Heart left ventricle (tissue), 13 donors: ENCODE data around the gene MDFIC2.

Experiments used
- POLR2A ChIP-seq, 2 donors: fragments of 450-650 bp; IDR thresholded peaks; one replicate each; pipeline ENCODE4 v1.6.1; 2017; ENCODE audit warnings: antibody characterized with exemption in 2 of 2, mild to moderate bottlenecking in 2 of 2, moderate library complexity in 2 of 2
- TF ChIP-seq, protein P1 (sequence below), 12 donors: fragments of 200-600 bp; sonication (generic) in 4 of 12; IDR thresholded peaks; one replicate each; pipeline versions ENCODE4 v1.5.0 to v1.8.0; 2018 to 2022; ENCODE audit warnings: antibody characterized with exemption in 12 of 12, mild to moderate bottlenecking in 5 of 12
- donor health status: ischemic (EF 13 %, LVEDD 7.1; RV severe dilation, severe dysfunction).
- donor health status: DM: no; HTN: yes; CAD: no.
- donor health status: DM: no; HTN: no; CAD: no.
- donor health status: ischemic (EF 25% LVEDD 6.9; RV normal size, moderate dysfunction).
- donor health status: ischemic (EF 25% LVEDD 5.7; RV mildly dilated, moderate dysfunction).
- donor health status: ischemic (EF 35%, LVEDD 5.7; RV mildly dilated, moderate dysfunction).
- donor health status: nonischemic (EF 11% LVEDD 7.7; RV severe dilation, severe dysfunction).
- donor health status: DM: yes; HTN: yes; CAD: no.
- donor health status: PGD.
- donor health status: ischemic (EF 29% LVEDD 5.4; RV normal size, mild dysfunction).
- donor health status: nonischemic (EF 23%, LVEDD 6.1; RV moderate dilation, normal function).

DNA sequence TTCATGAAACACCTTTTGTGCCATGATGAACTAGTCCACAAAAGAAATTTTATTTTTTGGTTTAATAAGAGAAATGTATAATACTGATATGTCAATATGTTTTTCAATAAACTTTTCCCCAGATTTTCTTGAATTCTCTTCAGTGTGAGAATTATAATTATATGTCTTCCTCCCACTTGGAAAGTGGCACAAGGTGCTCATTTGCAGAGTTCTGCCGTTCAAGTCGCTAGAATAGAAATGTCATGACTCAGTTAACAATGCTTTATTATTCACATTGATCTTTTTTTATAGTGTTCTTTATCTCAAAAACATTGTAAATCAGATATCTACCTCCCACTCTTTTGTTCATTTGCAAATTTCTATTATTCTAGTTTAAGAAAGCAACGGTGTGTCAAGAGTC lies 87.3 kb downstream of the MDFIC2 start:
- TF ChIP-seq, protein P1, sequence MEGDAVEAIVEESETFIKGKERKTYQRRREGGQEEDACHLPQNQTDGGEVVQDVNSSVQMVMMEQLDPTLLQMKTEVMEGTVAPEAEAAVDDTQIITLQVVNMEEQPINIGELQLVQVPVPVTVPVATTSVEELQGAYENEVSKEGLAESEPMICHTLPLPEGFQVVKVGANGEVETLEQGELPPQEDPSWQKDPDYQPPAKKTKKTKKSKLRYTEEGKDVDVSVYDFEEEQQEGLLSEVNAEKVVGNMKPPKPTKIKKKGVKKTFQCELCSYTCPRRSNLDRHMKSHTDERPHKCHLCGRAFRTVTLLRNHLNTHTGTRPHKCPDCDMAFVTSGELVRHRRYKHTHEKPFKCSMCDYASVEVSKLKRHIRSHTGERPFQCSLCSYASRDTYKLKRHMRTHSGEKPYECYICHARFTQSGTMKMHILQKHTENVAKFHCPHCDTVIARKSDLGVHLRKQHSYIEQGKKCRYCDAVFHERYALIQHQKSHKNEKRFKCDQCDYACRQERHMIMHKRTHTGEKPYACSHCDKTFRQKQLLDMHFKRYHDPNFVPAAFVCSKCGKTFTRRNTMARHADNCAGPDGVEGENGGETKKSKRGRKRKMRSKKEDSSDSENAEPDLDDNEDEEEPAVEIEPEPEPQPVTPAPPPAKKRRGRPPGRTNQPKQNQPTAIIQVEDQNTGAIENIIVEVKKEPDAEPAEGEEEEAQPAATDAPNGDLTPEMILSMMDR (IDR thresholded peaks at IDR 0.05): no peak
- TF ChIP-seq POLR2A (IDR thresholded peaks at IDR 0.05): no peak
